Measurements from ENCODE around the gene ELP4.
"Not testable (repeated sequence)": the region's sequence is repeated elsewhere in the genome, so short reads cannot be mapped to it uniquely, and the experiment has no call there.

Gene ELP4

GRCh38 chr11:31558001-31558400 is 48.4 kb downstream of the ELP4 start:
- no peak for DNase-seq

- no peak for DNase-seq
These were observed 51.4 kb downstream of the ELP4 start for GRCh38 chr11:31560842-31561476.

GRCh38 chr11:31564517-31564916 is 55.0 kb downstream of the ELP4 start:
- DNase-seq = not testable (repeated sequence)

GRCh38 chr11:31574133-31574532 is 64.6 kb downstream of the ELP4 start:
- not testable (repeated sequence) for DNase-seq

- not testable (repeated sequence) for DNase-seq
These were observed 66.2 kb downstream of the ELP4 start for GRCh38 chr11:31575764-31576163.

- not testable (repeated sequence) for DNase-seq
These were observed 69.8 kb downstream of the ELP4 start for GRCh38 chr11:31579412-31579811.

- no peak for DNase-seq
These were observed 73.1 kb downstream of the ELP4 start for GRCh38 chr11:31582697-31583096.

GRCh38 chr11:31598454-31598853 is 88.9 kb downstream of the ELP4 start:
- no peak for DNase-seq

GRCh38 chr11:31601635-31602282 is 92.2 kb downstream of the ELP4 start:
- no peak for DNase-seq

- DNase-seq = no peak
These were observed 97.3 kb downstream of the ELP4 start for GRCh38 chr11:31606893-31607292.

- DNase-seq = no peak
These were observed 98.3 kb downstream of the ELP4 start for GRCh38 chr11:31607914-31608313.

- DNase-seq = no peak
These were observed 99.4 kb downstream of the ELP4 start for GRCh38 chr11:31608995-31609394.

- no peak for DNase-seq
These were observed 101.0 kb downstream of the ELP4 start for GRCh38 chr11:31610544-31610943.

GRCh38 chr11:31617246-31617645 is 107.7 kb downstream of the ELP4 start:
- DNase-seq = no peak

- no peak for DNase-seq
These were observed 110.4 kb downstream of the ELP4 start for GRCh38 chr11:31619980-31620379.

- DNase-seq = no peak
These were observed 110.9 kb downstream of the ELP4 start for GRCh38 chr11:31620434-31620833.

- DNase-seq = no peak
These were observed 116.3 kb downstream of the ELP4 start for GRCh38 chr11:31625868-31626267.

GRCh38 chr11:31628111-31628510 is 118.5 kb downstream of the ELP4 start:
- no peak for DNase-seq

GRCh38 chr11:31636983-31637382 is 127.4 kb downstream of the ELP4 start:
- DNase-seq = no peak

- no peak for DNase-seq
These were observed 131.0 kb downstream of the ELP4 start for GRCh38 chr11:31640611-31641010.

- no peak for DNase-seq
These were observed 132.0 kb downstream of the ELP4 start for GRCh38 chr11:31641477-31642062.

GRCh38 chr11:31643857-31644256 is 134.3 kb downstream of the ELP4 start:
- no peak for DNase-seq

- DNase-seq = no peak
These were observed 136.2 kb downstream of the ELP4 start for GRCh38 chr11:31645747-31646146.

- DNase-seq = no peak
These were observed 136.6 kb downstream of the ELP4 start for GRCh38 chr11:31646216-31646615.

Measured in CD4-positive, alpha-beta T cell treated with Interleukin-6 for 4 hours (primary cell).